Measurements from ENCODE around the gene RBMY1D. TPM values are rescaled to one million over a fixed set of nuclear protein-coding genes. Genes with fewer than 3 reads are reported as not detected.

RBMY1D gene
- not detected in 2 replicates for polyA plus RNA-seq

DNA sequence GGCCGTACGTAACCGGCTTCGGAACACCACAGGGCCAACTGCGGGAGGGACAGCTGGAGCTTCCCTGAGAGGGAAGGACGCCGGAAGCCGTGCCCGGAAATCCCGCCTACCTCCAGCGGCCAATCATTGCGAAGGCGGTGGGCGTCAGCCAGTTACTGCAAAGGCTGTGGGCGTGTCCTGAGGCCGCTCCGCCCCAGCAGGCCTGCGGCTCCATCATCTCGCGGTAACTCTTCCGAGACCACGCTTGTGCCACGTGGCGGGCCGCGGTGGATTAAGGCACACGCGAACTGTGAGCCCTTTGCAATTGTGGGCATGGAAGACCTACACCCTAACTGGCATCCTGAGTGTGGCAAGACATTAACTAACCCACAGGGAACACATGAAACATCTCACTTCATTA lies at the start of gene RBMY1D:
Gene RBMY1D, minus strand, starts transcription at position 101 of the 400 bp plus-strand sequence. CDS start 2,013 bp downstream, outside the sequence.

DNA sequence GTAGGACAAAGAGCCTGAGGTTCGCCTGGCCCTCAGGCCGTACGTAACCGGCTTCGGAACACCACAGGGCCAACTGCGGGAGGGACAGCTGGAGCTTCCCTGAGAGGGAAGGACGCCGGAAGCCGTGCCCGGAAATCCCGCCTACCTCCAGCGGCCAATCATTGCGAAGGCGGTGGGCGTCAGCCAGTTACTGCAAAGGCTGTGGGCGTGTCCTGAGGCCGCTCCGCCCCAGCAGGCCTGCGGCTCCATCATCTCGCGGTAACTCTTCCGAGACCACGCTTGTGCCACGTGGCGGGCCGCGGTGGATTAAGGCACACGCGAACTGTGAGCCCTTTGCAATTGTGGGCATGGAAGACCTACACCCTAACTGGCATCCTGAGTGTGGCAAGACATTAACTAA lies 23.6 kb upstream of the RBMY1D start, which contains the start of gene RBMY1E:
Gene RBMY1E, minus strand, starts transcription at position 101 of the 400 bp plus-strand sequence. CDS start 1,978 bp downstream, outside the sequence.

Other genes starting within 250 kb of the RBMY1D start
- gene RBMY1E, start 23.5 kb upstream of the RBMY1D start, polyA plus RNA-seq = not detected in 2 replicates

All from Purkinje cell (primary cell).